HEK293 (cell line): ENCODE data around the gene LTBP1.

Source experiments
- CTCF ChIA-PET: fragments of 350-600 bp; formaldehyde crosslinking; extraction: SDS; loops from one replicate; lab custom pipeline; 2021; ENCODE audit warnings: antibody characterized with exemption; lab: Yijun Ruan, JAX
- POLR2A ChIA-PET: fragments of 300-600 bp; formaldehyde crosslinking; extraction: SDS; loops from one replicate; lab custom pipeline; 2020; ENCODE audit warnings: antibody characterized with exemption, inconsistent platforms; lab: Yijun Ruan, JAX
- H3K27ac ChIP-seq: fragments of 200-500 bp; sonication (Bioruptor generic); 2 replicates; pipeline ENCODE4 v1.5.1; 2014; ENCODE audit warnings: low read depth, low read length, control low read depth, inconsistent platforms; ENCODE audit errors: extremely low read depth
- H3K36me3 ChIP-seq, 2 experiments: fragments of 200-500 bp in 1 of 2; sonication (Bioruptor generic) in 1 of 2; 1 replicate in 1 of 2; 2 replicates in 1 of 2; pipeline ENCODE4 v1.5.1; 2014 to 2017; ENCODE audit warnings: inconsistent platforms in 2 of 2, low read length in 2 of 2; ENCODE audit not compliant: control insufficient read depth in 2 of 2, insufficient read depth in 1 of 2
- H3K4me1 ChIP-seq: fragments of 200-500 bp; sonication (Bioruptor generic); 2 replicates; pipeline ENCODE4 v1.5.1; 2014; ENCODE audit warnings: mild to moderate bottlenecking, low read length, inconsistent platforms; ENCODE audit not compliant: control insufficient read depth, insufficient read depth
- H3K4me3 ChIP-seq: 2 replicates; pipeline ENCODE4 v1.5.1; 2011; ENCODE audit warnings: low read depth, mild to moderate bottlenecking, control low read depth, low read length, moderate library complexity
- H3K9me3 ChIP-seq: fragments of 200-500 bp; sonication (Bioruptor generic); 2 replicates; pipeline ENCODE4 v1.5.1; 2014; ENCODE audit warnings: low read depth, low read length, inconsistent platforms; ENCODE audit not compliant: control insufficient read depth, insufficient read depth
- BCL11A ChIP-seq: fragments of 450-650 bp; formaldehyde crosslinking; IDR thresholded peaks from 2 replicates; pipeline ENCODE4 v1.5.1; 2016; ENCODE audit warnings: low read depth, missing biosample characterization, missing genetic modification characterization
- MZF1 ChIP-seq: fragments of 450-650 bp; formaldehyde crosslinking; IDR thresholded peaks from 2 replicates; pipeline ENCODE4 v1.5.1; 2017; ENCODE audit warnings: missing biosample characterization, missing genetic modification characterization, borderline replicate concordance
- SALL2 ChIP-seq: fragments of 450-650 bp; formaldehyde crosslinking; IDR thresholded peaks from 2 replicates; pipeline ENCODE4 v1.5.0; 2017; ENCODE audit warnings: missing biosample characterization, mild to moderate bottlenecking, missing genetic modification characterization, borderline replicate concordance
- SCRT2 ChIP-seq: fragments of 450-650 bp; formaldehyde crosslinking; IDR thresholded peaks from 2 replicates; pipeline ENCODE4 v1.5.1; 2016; ENCODE audit warnings: missing biosample characterization, missing genetic modification characterization
- ZBTB21 ChIP-seq: fragments of 450-650 bp; formaldehyde crosslinking; IDR thresholded peaks from 2 replicates; pipeline ENCODE4 v1.5.1; 2017; ENCODE audit warnings: missing biosample characterization, missing genetic modification characterization
- ZEB2 ChIP-seq: fragments of 450-650 bp; formaldehyde crosslinking; IDR thresholded peaks from 2 replicates; pipeline ENCODE4 v1.5.1; 2016; ENCODE audit warnings: missing biosample characterization, missing genetic modification characterization
- ZFP41 ChIP-seq: fragments of 450-650 bp; formaldehyde crosslinking; IDR thresholded peaks from 2 replicates; pipeline ENCODE4 v1.5.1; 2016; ENCODE audit warnings: missing biosample characterization, missing genetic modification characterization, borderline replicate concordance
- ZNF112 ChIP-seq: fragments of 450-650 bp; formaldehyde crosslinking; IDR thresholded peaks from 2 replicates; pipeline ENCODE4 v1.5.0; 2017; ENCODE audit warnings: missing biosample characterization, missing genetic modification characterization
- ZNF16 ChIP-seq: fragments of 450-650 bp; formaldehyde crosslinking; IDR thresholded peaks from 2 replicates; pipeline ENCODE4 v1.5.1; 2016; ENCODE audit warnings: low read depth, missing biosample characterization, missing genetic modification characterization
- ZNF169 ChIP-seq: fragments of 450-650 bp; formaldehyde crosslinking; IDR thresholded peaks from 2 replicates; pipeline ENCODE4 v1.5.1; 2016; ENCODE audit warnings: missing biosample characterization, missing genetic modification characterization
- ZNF266 ChIP-seq: fragments of 450-650 bp; formaldehyde crosslinking; IDR thresholded peaks from 2 replicates; pipeline ENCODE4 v1.5.1; 2016; ENCODE audit warnings: missing biosample characterization, missing genetic modification characterization, low read depth
- ZNF341 ChIP-seq: fragments of 450-650 bp; formaldehyde crosslinking; IDR thresholded peaks from 2 replicates; pipeline ENCODE4; 2016; ENCODE audit warnings: low read depth, missing biosample characterization, missing genetic modification characterization
- ZNF354C ChIP-seq: fragments of 450-650 bp; formaldehyde crosslinking; IDR thresholded peaks from 2 replicates; pipeline ENCODE4 v1.5.1; 2016; ENCODE audit warnings: missing biosample characterization, missing genetic modification characterization, low read depth, borderline replicate concordance
- ZNF501 ChIP-seq: fragments of 450-650 bp; formaldehyde crosslinking; IDR thresholded peaks from 2 replicates; pipeline ENCODE4 v1.5.1; 2016; ENCODE audit warnings: missing biosample characterization, missing genetic modification characterization
- ZNF510 ChIP-seq: fragments of 450-650 bp; formaldehyde crosslinking; IDR thresholded peaks from 2 replicates; pipeline ENCODE4 v1.5.1; 2018; ENCODE audit warnings: mild to moderate bottlenecking, missing genetic modification characterization, missing biosample characterization; ENCODE audit not compliant: insufficient replicate concordance
- ZNF521 ChIP-seq: fragments of 450-650 bp; formaldehyde crosslinking; IDR thresholded peaks from 2 replicates; pipeline ENCODE4 v1.5.1; 2017; ENCODE audit warnings: missing biosample characterization, mild to moderate bottlenecking, missing genetic modification characterization
- ZNF571 ChIP-seq: fragments of 450-650 bp; formaldehyde crosslinking; IDR thresholded peaks from 2 replicates; pipeline ENCODE4 v1.5.0; 2017; ENCODE audit warnings: missing biosample characterization, missing genetic modification characterization
- ZNF785 ChIP-seq: fragments of 450-650 bp; formaldehyde crosslinking; IDR thresholded peaks from 2 replicates; pipeline ENCODE4 v1.5.1; 2016; ENCODE audit warnings: missing biosample characterization, missing genetic modification characterization
- ZNF830 ChIP-seq: fragments of 450-650 bp; IDR thresholded peaks from 2 replicates; pipeline ENCODE4 v1.5.0; 2018; ENCODE audit warnings: missing biosample characterization, missing genetic modification characterization, low read depth, mild to moderate bottlenecking, moderate library complexity
- ZSCAN16 ChIP-seq: fragments of 450-650 bp; formaldehyde crosslinking; IDR thresholded peaks from 2 replicates; pipeline ENCODE4 v1.5.1; 2016; ENCODE audit warnings: missing biosample characterization, missing genetic modification characterization
- TF ChIP-seq, protein P1 (sequence below): fragments of 450-650 bp; IDR thresholded peaks from 2 replicates; pipeline ENCODE4 v1.5.1; 2018; ENCODE audit warnings: missing biosample characterization, mild to moderate bottlenecking, missing genetic modification characterization
- TF ChIP-seq, protein P2 (sequence below): fragments of 450-650 bp; formaldehyde crosslinking; IDR thresholded peaks from 2 replicates; pipeline ENCODE4 v1.5.1; 2016; ENCODE audit warnings: missing biosample characterization, missing genetic modification characterization
- TF ChIP-seq, protein P3 (sequence below): fragments of 450-650 bp; formaldehyde crosslinking; IDR thresholded peaks from 2 replicates; pipeline ENCODE4 v1.5.1; 2017; ENCODE audit warnings: missing biosample characterization, mild to moderate bottlenecking, missing genetic modification characterization, moderate library complexity
- TF ChIP-seq, protein P4 (sequence below): fragments of 450-650 bp; formaldehyde crosslinking; IDR thresholded peaks from 2 replicates; pipeline ENCODE4 v1.5.1; 2016; ENCODE audit warnings: missing biosample characterization, missing genetic modification characterization

LTBP1 gene

DNA sequence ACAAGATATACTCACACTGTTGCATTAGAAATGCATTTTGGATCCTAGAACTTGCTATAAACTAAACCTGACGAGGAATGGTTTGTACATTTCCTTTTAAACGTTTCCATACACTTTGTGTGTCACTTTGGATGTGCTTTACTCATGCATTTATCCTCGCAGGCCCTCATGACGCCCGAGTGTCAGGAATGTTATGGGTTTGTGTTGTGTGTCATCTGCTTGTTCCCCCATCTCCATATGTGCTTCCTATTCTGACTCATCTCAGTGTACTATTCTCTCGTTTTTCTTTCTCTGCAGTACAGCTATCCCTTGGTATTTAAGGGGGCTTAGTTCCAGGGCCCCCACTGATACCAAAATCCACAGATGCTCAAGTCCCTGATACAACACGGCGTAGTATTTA lies 408.2 kb downstream of the LTBP1 start (continued):
- TF ChIP-seq, protein P1, sequence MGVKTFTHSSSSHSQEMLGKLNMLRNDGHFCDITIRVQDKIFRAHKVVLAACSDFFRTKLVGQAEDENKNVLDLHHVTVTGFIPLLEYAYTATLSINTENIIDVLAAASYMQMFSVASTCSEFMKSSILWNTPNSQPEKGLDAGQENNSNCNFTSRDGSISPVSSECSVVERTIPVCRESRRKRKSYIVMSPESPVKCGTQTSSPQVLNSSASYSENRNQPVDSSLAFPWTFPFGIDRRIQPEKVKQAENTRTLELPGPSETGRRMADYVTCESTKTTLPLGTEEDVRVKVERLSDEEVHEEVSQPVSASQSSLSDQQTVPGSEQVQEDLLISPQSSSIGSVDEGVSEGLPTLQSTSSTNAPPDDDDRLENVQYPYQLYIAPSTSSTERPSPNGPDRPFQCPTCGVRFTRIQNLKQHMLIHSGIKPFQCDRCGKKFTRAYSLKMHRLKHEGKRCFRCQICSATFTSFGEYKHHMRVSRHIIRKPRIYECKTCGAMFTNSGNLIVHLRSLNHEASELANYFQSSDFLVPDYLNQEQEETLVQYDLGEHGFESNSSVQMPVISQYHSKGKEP (tag by site-specific recombination): no peak
- TF ChIP-seq, protein P2, sequence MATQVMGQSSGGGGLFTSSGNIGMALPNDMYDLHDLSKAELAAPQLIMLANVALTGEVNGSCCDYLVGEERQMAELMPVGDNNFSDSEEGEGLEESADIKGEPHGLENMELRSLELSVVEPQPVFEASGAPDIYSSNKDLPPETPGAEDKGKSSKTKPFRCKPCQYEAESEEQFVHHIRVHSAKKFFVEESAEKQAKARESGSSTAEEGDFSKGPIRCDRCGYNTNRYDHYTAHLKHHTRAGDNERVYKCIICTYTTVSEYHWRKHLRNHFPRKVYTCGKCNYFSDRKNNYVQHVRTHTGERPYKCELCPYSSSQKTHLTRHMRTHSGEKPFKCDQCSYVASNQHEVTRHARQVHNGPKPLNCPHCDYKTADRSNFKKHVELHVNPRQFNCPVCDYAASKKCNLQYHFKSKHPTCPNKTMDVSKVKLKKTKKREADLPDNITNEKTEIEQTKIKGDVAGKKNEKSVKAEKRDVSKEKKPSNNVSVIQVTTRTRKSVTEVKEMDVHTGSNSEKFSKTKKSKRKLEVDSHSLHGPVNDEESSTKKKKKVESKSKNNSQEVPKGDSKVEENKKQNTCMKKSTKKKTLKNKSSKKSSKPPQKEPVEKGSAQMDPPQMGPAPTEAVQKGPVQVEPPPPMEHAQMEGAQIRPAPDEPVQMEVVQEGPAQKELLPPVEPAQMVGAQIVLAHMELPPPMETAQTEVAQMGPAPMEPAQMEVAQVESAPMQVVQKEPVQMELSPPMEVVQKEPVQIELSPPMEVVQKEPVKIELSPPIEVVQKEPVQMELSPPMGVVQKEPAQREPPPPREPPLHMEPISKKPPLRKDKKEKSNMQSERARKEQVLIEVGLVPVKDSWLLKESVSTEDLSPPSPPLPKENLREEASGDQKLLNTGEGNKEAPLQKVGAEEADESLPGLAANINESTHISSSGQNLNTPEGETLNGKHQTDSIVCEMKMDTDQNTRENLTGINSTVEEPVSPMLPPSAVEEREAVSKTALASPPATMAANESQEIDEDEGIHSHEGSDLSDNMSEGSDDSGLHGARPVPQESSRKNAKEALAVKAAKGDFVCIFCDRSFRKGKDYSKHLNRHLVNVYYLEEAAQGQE: no peak
- TF ChIP-seq ZFP41 (tag by site-specific recombination) (no peak), ZNF169 (tag by site-specific recombination) (no peak), MZF1 (tag by site-specific recombination) (no peak)

DNA sequence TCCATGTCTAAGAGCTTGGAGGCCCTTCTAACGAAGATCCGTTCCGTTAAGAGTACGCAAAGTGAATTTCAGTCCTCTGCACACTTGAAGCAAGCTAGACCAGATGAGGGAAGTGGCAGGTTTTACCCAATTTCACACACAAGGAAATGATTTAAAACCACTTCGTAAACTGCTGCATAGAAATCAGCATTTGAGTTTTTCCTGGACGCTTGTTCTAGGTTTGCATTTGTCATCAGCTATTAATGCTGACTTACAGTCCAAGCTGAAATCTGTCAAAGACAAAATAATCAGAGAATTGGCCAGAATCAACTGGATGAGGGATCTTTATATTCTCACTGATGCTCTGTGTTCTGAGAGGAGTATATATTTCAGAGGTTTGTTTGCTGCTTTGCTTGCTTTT lies 412.1 kb downstream of the LTBP1 start:
- ChIA-PET POLR2A (no interaction called here), CTCF (interaction anchor here (1.2 kb wide), 1 partner anchor 22 kb away, joined by 5 read pairs; no protein-coding TSS in a partner anchor)
- Histone ChIP-seq H3K36me3 (peaks cover 0 to 4% of the 10 kb centered on the region in 2 experiments; a peak in 1 of 3 replicates), H3K9me3 (no peaks in the 10 kb centered on the region), H3K4me1 (no peaks in the 10 kb centered on the region), H3K27ac (no peak overlapping the region), H3K4me3 (no peak overlapping the region)
- TF ChIP-seq ZBTB21 (no peak), ZNF16 (tag by site-specific recombination) (no peak), ZSCAN16 (no peak), BCL11A (tag by site-specific recombination) (no peak), ZNF571 (tag by site-specific recombination) (no peak), ZNF266 (tag by site-specific recombination) (no peak), SALL2 (no peak)

DNA sequence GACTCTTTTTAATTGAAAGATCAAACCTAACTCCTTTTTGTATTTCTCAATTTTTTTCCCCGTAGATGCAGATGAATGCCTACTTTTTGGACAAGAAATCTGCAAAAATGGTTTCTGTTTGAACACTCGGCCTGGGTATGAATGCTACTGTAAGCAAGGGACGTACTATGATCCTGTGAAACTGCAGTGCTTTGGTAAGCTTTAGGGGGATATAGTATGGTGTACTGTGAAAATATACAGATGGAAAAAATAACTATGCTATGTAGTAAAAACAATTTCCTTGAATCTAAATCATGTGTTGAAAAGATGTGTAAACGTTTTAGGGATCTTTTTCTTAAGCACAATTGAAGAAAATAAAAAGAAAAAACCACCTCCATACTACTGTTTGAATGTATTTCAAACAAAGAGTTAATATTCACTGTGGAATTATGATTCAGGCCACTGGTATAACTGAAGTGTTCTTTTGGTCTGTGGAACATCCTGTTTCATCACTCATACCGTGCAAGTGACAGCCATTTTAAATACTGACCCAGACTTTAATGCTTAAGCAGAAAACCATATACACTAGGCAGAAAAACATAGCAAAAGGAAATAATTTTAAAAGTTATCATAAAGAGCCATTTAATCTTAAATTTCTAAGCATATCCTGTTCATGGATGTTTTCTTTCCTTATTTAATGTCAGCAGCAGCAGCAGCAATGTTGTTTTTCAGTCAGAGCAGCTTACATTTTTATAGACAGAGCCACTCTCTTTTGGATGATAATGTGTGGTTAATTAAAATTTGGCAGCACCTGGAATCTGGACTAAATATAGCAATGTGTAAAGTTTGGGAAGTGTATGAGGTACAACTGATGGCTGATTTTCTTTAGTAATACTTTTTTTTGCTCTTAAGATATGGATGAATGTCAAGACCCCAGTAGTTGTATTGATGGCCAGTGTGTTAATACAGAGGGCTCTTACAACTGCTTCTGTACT lies 416.9 kb downstream of the LTBP1 start:
- Histone ChIP-seq H3K4me3 (no peak overlapping the region), H3K9me3 (no peaks in the 10 kb centered on the region), H3K27ac (no peak overlapping the region), H3K4me1 (no peaks in the 10 kb centered on the region), H3K36me3 (peaks cover 0 to 10% of the 10 kb centered on the region in 2 experiments; a peak in 1 of 3 replicates)
- CTCF ChIA-PET: interaction anchor here (0.6 to 2.1 kb wide), 3 partner anchors 9 to 1668 kb away, joined by 3 to 11 read pairs (median 3); no protein-coding TSS in a partner anchor
- POLR2A ChIA-PET: no interaction called here
- no peak for TF ChIP-seq ZNF521 (tag by site-specific recombination)
- TF ChIP-seq ZEB2 (tag by site-specific recombination): no peak
- TF ChIP-seq ZNF830: no peak
- no peak for TF ChIP-seq ZNF501 (tag by site-specific recombination)
- no peak for TF ChIP-seq ZNF341 (tag by site-specific recombination)
- no peak for TF ChIP-seq ZNF785
- TF ChIP-seq, protein P3, sequence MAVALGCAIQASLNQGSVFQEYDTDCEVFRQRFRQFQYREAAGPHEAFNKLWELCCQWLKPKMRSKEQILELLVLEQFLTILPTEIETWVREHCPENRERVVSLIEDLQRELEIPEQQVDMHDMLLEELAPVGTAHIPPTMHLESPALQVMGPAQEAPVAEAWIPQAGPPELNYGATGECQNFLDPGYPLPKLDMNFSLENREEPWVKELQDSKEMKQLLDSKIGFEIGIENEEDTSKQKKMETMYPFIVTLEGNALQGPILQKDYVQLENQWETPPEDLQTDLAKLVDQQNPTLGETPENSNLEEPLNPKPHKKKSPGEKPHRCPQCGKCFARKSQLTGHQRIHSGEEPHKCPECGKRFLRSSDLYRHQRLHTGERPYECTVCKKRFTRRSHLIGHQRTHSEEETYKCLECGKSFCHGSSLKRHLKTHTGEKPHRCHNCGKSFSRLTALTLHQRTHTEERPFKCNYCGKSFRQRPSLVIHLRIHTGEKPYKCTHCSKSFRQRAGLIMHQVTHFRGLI (tag by site-specific recombination): no peak
- no peak for TF ChIP-seq ZNF510 (tag by site-specific recombination)
- TF ChIP-seq, protein P4, sequence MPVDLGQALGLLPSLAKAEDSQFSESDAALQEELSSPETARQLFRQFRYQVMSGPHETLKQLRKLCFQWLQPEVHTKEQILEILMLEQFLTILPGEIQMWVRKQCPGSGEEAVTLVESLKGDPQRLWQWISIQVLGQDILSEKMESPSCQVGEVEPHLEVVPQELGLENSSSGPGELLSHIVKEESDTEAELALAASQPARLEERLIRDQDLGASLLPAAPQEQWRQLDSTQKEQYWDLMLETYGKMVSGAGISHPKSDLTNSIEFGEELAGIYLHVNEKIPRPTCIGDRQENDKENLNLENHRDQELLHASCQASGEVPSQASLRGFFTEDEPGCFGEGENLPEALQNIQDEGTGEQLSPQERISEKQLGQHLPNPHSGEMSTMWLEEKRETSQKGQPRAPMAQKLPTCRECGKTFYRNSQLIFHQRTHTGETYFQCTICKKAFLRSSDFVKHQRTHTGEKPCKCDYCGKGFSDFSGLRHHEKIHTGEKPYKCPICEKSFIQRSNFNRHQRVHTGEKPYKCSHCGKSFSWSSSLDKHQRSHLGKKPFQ (tag by site-specific recombination): no peak
- TF ChIP-seq SCRT2 (tag by site-specific recombination): no peak
- no peak for TF ChIP-seq ZNF354C (tag by site-specific recombination)
- TF ChIP-seq ZNF112: no peak
